HCT116 (cell line): ENCODE data around the gene ANKRD62.

Experiments
- CEBPB ChIP-seq: IDR thresholded peaks from 2 replicates; pipeline ENCODE4 v1.6.1; 2012; ENCODE audit warnings: low read depth
- CTCF ChIP-seq, 3 experiments: fragments of 200-600 bp in 1 of 3; sonication (generic) in 1 of 3; IDR thresholded peaks in 2 of 3; conservative IDR thresholded peaks in 1 of 3; 2 replicates each; pipeline ENCODE4 v1.5.1; 2012 to 2017; ENCODE audit warnings: low read depth in 2 of 3, low read length in 2 of 3, antibody characterized with exemption in 1 of 3, borderline replicate concordance in 1 of 3, control low read depth in 1 of 3, mild to moderate bottlenecking in 1 of 3, mixed read lengths in 1 of 3, mixed run types in 1 of 3, moderate library complexity in 1 of 3; ENCODE audit not compliant: insufficient read depth in 1 of 3
- ELF1 ChIP-seq: IDR thresholded peaks from 2 replicates; pipeline ENCODE4 v1.6.1; 2012; ENCODE audit warnings: low read depth, borderline replicate concordance
- EZH2 ChIP-seq: fragments of 200-600 bp; sonication (generic); IDR thresholded peaks from 2 replicates; pipeline ENCODE4 v1.6.1; 2017; ENCODE audit warnings: antibody characterized with exemption, mixed run types
- EZH2phosphoT487 ChIP-seq: fragments of 200-600 bp; IDR thresholded peaks from 2 replicates; pipeline ENCODE4 v1.6.1; 2018; ENCODE audit warnings: antibody characterized with exemption, borderline replicate concordance
- FOSL1 ChIP-seq: IDR thresholded peaks from 2 replicates; pipeline ENCODE4 v1.6.1; 2012; ENCODE audit warnings: low read depth
- MAX ChIP-seq: IDR thresholded peaks from 2 replicates; pipeline ENCODE4 v1.6.1; 2012
- POLR2A ChIP-seq: IDR thresholded peaks from 2 replicates; pipeline ENCODE4 v1.7.0; 2011; ENCODE audit warnings: borderline replicate concordance; ENCODE audit not compliant: insufficient read depth, insufficient read length; ENCODE audit errors: extremely low read depth
- REST ChIP-seq: IDR thresholded peaks from 2 replicates; pipeline ENCODE4 v1.6.1; 2012; ENCODE audit warnings: low read depth
- SIN3A ChIP-seq: IDR thresholded peaks from 2 replicates; pipeline ENCODE4 v1.6.1; 2012; ENCODE audit warnings: low read depth
- TCF7L2 ChIP-seq: IDR thresholded peaks from 2 replicates; pipeline ENCODE4 v1.7.0; 2011; ENCODE audit warnings: borderline replicate concordance, inconsistent platforms; ENCODE audit not compliant: insufficient read depth, insufficient read length; ENCODE audit errors: extremely low read depth
- YY1 ChIP-seq: IDR thresholded peaks from 2 replicates; pipeline ENCODE4 v1.6.1; 2011; ENCODE audit warnings: low read length, low read depth, moderate library complexity, mild to moderate bottlenecking; ENCODE audit not compliant: insufficient replicate concordance; ENCODE audit errors: extremely low read depth
- ZNF274 ChIP-seq: fragments of 200-500 bp; sonication (Bioruptor generic); IDR thresholded peaks from 2 replicates; pipeline ENCODE4 v1.6.1; 2014; ENCODE audit warnings: mild to moderate bottlenecking, low read depth, low read length, inconsistent platforms

GRCh38 chr18:12159446-12159845 is 65.8 kb downstream of the ANKRD62 start:
- TF ChIP-seq CTCF (IDR thresholded peaks at IDR 0.05 in 2 of 3, conservative IDR thresholded peaks at IDR 0.05 in 1 of 3; ENCODE audit: borderline replicate concordance in 1 of 3, insufficient read depth in 1 of 3, low read depth in 2 of 3, low read length in 2 of 3) (no peak), EZH2 (no peak), POLR2A (no peak), ZNF274 (no peak), MAX (no peak), YY1 (no peak), CEBPB (no peak), FOSL1 (no peak), TCF7L2 (no peak), EZH2phosphoT487 (no peak), REST (no peak), ELF1 (no peak), SIN3A (no peak)
